HK-2 (cell line): ENCODE results near the gene PRF1.
"Not testable (repeated sequence)": the region's sequence is repeated elsewhere in the genome, so short reads cannot be mapped to it uniquely, and the experiment has no call there.

Source experiments
- DNase-seq: peaks from one replicate; pipeline ENCODE4 v3.0.0-alpha.2; 2018; ENCODE audit not compliant: unreplicated experiment

Gene PRF1

GRCh38 chr10:70602665-70603448 lies at the start of gene PRF1:
Gene PRF1, minus strand, starts transcription at chr10:70602741. Its CDS starts 1,839 bp downstream, at chr10:70600902.
- DNase-seq, result no peak

GRCh38 chr10:70651661-70652060 lies 49.1 kb upstream of the PRF1 start:
- no peak for DNase-seq

- DNase-seq, result no peak
Observed at GRCh38 chr10:70650718-70651117, 48.2 kb upstream of the PRF1 start.

- DNase-seq, result no peak
Observed at GRCh38 chr10:70650104-70650503, 47.6 kb upstream of the PRF1 start.

- DNase-seq, result no peak
Observed at GRCh38 chr10:70649526-70649925, 47.0 kb upstream of the PRF1 start.

- no peak for DNase-seq
Observed at GRCh38 chr10:70648427-70648826, 45.9 kb upstream of the PRF1 start.

GRCh38 chr10:70647086-70647485 lies 44.5 kb upstream of the PRF1 start:
- no peak for DNase-seq

- DNase-seq, result not testable (repeated sequence)
Observed at GRCh38 chr10:70644959-70645358, 42.4 kb upstream of the PRF1 start.

- not testable (repeated sequence) for DNase-seq
Observed at GRCh38 chr10:70643272-70643671, 40.7 kb upstream of the PRF1 start.

- not testable (repeated sequence) for DNase-seq
Observed at GRCh38 chr10:70639640-70640383, 37.3 kb upstream of the PRF1 start.

- DNase-seq, result not testable (repeated sequence)
Observed at GRCh38 chr10:70634515-70634914, 32.0 kb upstream of the PRF1 start.

- no peak for DNase-seq
Observed at GRCh38 chr10:70634011-70634410, 31.5 kb upstream of the PRF1 start.

- DNase-seq, result not testable (repeated sequence)
Observed at GRCh38 chr10:70631735-70632134, 29.2 kb upstream of the PRF1 start.

- no peak for DNase-seq
Observed at GRCh38 chr10:70629338-70629737, 26.8 kb upstream of the PRF1 start.

- DNase-seq, result no peak
Observed at GRCh38 chr10:70626056-70626455, 23.5 kb upstream of the PRF1 start.

- DNase-seq, result no peak
Observed at GRCh38 chr10:70622981-70623844, 20.7 kb upstream of the PRF1 start.

- no peak for DNase-seq
Observed at GRCh38 chr10:70622541-70622940, 20.0 kb upstream of the PRF1 start.

GRCh38 chr10:70621503-70622078 lies 19.1 kb upstream of the PRF1 start:
- no peak for DNase-seq

- no peak for DNase-seq
Observed at GRCh38 chr10:70620020-70620289, 17.4 kb upstream of the PRF1 start.

GRCh38 chr10:70619271-70620019 lies 16.9 kb upstream of the PRF1 start:
- DNase-seq, result no peak

- no peak for DNase-seq
Observed at GRCh38 chr10:70618663-70619062, 16.1 kb upstream of the PRF1 start.
